Retina (tissue), 1 donor: ENCODE data around the gene PIGV.
"Not testable (repeated sequence)": the region's sequence is repeated elsewhere in the genome, so short reads cannot be mapped to it uniquely, and the experiment has no call there.

Experiments used
- DNase-seq: peaks from one replicate; pipeline ENCODE4 v3.0.0-alpha.2; 2016

Gene PIGV

GRCh38 chr1:26797627-26798026 is 9.9 kb downstream of the PIGV start:
- no peak for DNase-seq

GRCh38 chr1:26799479-26800142 is 11.9 kb downstream of the PIGV start:
- no peak for DNase-seq

GRCh38 chr1:26803932-26804331 is 16.2 kb downstream of the PIGV start:
- not testable (repeated sequence) for DNase-seq

- peak; percentile 71 for DNase-seq
Measured at GRCh38 chr1:26810105-26810504, 22.4 kb downstream of the PIGV start.

GRCh38 chr1:26811057-26811456 is 23.3 kb downstream of the PIGV start:
- DNase-seq: no peak

- no peak for DNase-seq
Measured at GRCh38 chr1:26811708-26812107, 24.0 kb downstream of the PIGV start.

- no peak for DNase-seq
Measured at GRCh38 chr1:26814377-26814776, 26.6 kb downstream of the PIGV start.

GRCh38 chr1:26814893-26815292 is 27.1 kb downstream of the PIGV start:
- DNase-seq: no peak

GRCh38 chr1:26820784-26821269 is 33.1 kb downstream of the PIGV start:
- DNase-seq: no peak

GRCh38 chr1:26822737-26823395 is 35.1 kb downstream of the PIGV start:
- DNase-seq: no peak

GRCh38 chr1:26824731-26825130 is 37.0 kb downstream of the PIGV start:
- no peak for DNase-seq

GRCh38 chr1:26826261-26827105 is 38.7 kb downstream of the PIGV start, which contains the start of gene ZDHHC18:
Gene ZDHHC18 (plus strand): TSS chr1:26826688. CDS start chr1:26826805, 117 bp downstream.
- peak; percentile 86 for DNase-seq

GRCh38 chr1:26827106-26827604 is 39.4 kb downstream of the PIGV start:
- peak; percentile 31 for DNase-seq

- DNase-seq: peak; percentile 37
Measured at GRCh38 chr1:26827663-26828062, 39.9 kb downstream of the PIGV start.

- DNase-seq: no peak
Measured at GRCh38 chr1:26828411-26828991, 40.8 kb downstream of the PIGV start.

- no peak for DNase-seq
Measured at GRCh38 chr1:26829184-26829911, 41.6 kb downstream of the PIGV start.

- no peak for DNase-seq
Measured at GRCh38 chr1:26831059-26831458, 43.3 kb downstream of the PIGV start.

GRCh38 chr1:26831546-26832248 is 43.9 kb downstream of the PIGV start:
- DNase-seq: no peak

- DNase-seq: no peak
Measured at GRCh38 chr1:26832249-26832960, 44.7 kb downstream of the PIGV start.
